ENCODE results near the gene RMND1.
A peak's percentile ranks its signal among the peaks of the same experiment; 100 is the strongest.
"Not testable (repeated sequence)": the region's sequence is repeated elsewhere in the genome, so short reads cannot be mapped to it uniquely, and the experiment has no call there.

RMND1 gene, protein sequence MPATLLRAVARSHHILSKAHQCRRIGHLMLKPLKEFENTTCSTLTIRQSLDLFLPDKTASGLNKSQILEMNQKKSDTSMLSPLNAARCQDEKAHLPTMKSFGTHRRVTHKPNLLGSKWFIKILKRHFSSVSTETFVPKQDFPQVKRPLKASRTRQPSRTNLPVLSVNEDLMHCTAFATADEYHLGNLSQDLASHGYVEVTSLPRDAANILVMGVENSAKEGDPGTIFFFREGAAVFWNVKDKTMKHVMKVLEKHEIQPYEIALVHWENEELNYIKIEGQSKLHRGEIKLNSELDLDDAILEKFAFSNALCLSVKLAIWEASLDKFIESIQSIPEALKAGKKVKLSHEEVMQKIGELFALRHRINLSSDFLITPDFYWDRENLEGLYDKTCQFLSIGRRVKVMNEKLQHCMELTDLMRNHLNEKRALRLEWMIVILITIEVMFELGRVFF
- 9.8 to 22.5 (median 17.5) reads per million in 4 donors for total RNA-seq

DNA sequence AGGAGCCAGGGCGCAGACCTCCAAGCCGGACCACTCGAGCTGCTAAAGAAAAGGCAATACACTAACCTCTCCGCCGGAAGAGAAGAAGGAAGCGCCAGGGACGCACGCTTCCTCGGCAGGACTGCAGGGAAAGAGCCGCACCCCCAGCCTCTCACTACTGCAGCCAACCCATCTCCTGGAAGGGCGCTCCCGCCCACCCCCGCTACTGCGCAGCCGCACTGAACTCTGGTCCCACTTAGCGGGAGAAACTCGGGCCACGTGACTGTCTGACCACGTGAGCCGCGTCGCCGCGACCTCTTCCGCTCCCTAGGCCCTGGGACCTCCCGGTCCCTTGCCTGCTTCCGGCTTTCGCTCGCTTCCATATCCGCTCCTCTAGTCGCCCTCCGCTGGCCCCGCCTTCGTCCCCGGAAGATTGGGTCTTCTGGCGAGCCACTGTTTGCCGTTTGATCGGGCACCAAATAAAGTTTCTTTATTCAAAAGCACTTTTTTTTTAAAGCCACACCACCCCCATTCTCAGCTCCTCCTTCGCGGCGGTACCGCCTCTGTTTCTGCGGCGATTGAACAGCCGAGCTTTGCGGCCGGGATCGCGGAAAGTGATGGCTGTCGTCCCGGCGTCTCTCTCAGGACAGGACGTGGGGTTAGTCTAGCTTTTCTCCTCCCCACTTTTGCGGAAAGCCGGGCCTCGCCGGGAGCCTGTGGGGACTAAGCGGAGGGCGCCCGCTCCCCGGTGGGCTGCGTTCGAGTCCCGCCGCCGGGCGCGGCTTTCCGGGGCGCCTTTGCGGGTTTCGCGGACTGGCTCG, at the start of gene RMND1:
TSS of gene RMND1 (minus strand) at position 177 of the 800 bp plus-strand sequence. CDS start 6,315 bp downstream, outside the sequence.
- peak; percentile 99 to 100 (median 99) for DNase-seq

DNA sequence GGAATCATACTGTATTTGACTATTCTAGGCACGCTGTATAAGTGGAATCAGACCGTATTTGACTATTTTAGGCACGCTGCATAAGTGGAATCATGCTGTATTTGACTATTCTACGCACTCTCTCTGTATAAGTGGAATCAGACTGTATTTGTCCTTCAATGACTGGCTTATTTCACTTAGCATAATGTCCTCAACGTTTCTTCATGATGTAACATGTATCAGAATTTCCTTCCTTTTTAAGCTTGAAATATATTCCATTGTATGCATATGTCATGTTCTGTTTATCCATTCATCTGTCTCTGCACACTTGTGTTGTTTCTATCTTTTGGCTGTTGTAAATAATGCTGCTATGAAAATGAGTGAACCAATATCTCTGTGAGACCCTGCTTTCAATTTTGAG, 47.6 kb upstream of the RMND1 start:
- DNase-seq = no peak

DNA sequence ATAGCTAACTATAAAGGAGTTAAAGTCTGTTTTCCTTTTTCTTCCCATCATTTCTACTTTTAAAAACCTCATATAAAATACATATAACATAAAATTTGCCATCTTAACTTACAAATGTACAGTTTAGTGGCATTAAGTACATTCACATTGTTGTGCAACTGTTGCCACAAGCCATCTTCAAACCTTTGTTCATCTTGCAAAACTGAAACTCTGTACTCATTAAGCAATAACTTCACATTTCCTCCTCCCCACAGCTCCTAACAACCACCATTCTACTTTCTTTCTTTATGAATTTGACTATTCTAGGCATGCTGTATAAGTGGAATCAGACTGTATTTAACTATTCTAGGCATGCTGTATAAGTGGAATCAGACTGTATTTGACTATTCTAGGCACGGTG, 46.4 kb upstream of the RMND1 start:
- peak in 1 of 5 donors; percentile 66 for DNase-seq

DNA sequence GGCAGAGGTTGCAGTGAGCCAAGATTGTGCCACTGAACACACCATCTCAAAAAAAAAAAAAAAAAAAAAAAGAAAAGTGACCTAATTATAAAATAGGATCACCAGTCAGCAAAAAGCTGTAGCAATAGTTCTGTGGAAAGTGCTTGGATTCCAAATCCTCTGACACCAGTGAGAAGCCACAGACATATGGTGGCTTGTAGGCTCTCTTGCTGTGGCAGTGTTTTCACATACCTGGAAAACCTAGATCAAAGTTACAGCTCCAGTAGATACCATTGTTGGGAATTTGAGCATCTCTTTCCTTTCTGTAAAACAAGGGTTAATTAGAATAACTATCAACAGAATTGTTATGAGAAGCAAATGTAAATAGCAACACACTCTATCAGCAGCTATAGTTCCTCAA, 46.0 kb upstream of the RMND1 start:
- DNase-seq = no peak

DNA sequence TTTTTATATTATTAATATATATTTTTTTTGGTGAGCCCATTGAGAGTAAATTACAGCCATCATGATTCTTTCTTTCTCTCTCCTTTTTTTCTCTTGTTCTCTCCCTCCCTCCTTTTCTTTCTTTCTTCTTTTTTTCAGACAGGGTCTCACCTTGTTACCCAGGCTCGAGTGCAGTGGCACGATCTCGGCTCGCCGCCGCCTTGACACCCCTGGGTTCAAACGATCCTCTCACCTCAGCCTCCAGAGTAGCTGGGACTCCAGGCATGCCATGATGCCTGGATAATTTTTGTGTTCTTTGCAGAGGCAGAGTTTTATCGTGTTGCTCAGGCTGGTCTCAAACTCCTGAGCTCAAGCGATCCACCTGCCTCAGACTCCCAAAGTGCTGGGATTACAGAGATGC, 43.5 kb upstream of the RMND1 start:
- no peak for DNase-seq

DNA sequence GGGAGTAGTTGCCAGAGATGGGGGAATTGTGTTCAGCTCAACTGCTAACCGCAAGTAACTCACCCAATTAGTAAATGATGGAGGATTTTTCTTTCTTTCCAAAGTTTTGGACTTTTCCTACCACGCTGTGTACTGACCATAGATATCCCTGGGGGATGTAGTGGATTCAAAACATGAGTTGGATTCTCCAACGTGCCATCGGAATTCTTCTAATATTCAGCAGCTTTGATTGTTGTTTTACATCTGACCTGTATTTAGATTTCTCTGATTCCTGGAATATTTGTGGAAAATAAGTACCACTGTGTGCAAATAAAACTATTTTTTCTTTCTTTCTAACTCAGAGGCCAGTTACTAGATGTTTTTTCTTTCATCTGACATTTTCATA, 43.0 kb upstream of the RMND1 start:
- DNase-seq = no peak

DNA sequence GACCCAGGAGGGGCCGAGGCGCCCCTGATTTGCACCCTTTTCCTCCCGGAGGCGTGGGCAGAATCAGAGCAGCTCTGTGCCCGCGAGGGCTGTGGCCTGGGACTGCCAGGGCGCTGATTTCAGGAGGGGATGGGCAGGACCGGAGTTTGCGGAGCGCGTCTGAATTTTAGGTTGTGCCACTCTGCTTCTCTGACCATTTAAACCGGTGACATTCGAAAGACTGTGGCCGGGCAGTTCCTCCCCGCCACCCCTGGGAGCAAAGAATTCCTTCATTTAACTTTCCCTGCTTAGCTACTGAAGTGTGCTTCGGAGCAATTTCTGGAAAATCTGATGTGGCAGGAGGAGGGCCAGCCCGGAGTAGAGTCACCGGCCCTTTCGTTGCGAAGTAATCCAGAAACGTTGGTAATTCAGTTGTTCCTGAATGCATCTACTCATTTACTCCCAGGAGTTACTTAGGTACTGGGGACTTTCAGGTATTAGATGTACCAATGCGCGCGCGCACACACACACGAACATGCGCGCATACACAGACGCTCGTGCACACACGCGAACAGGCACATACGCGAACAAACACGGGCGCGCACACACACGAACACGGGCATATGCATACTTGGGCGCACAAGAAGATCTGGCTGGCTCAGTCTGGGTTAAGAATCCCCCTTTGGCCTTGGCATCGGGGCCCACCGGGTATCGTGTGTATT, 42.5 kb upstream of the RMND1 start:
- peak in 1 of 5 donors; percentile 66 for DNase-seq

DNA sequence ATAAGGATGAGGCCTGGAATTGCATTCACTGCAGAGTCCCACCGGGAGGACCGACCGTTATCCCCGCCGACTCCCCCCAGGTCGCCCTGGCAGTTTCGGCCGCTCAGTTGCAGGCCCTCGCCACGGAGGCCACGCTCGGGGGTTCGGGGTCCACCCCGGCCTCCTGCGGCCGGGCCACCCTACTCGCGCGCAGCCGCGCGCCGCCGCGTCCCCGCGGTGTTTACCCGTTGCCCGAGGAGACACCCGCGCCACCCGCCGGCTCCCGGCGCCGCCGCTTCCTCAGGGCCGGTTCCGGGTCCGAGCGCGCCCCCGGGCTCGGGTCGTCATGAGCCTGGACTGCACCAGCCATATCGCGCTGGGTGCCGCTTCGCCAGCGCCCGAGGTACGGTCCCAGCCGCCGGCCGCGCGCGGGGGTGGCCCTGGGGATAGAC, 41.9 kb upstream of the RMND1 start, which contains the start of gene CCDC170:
TSS of gene CCDC170 (plus strand) at position 214 of the 431 bp plus-strand sequence. CDS start at position 326, 112 bp downstream.
- peak in 1 of 5 donors; percentile 29 for DNase-seq

DNA sequence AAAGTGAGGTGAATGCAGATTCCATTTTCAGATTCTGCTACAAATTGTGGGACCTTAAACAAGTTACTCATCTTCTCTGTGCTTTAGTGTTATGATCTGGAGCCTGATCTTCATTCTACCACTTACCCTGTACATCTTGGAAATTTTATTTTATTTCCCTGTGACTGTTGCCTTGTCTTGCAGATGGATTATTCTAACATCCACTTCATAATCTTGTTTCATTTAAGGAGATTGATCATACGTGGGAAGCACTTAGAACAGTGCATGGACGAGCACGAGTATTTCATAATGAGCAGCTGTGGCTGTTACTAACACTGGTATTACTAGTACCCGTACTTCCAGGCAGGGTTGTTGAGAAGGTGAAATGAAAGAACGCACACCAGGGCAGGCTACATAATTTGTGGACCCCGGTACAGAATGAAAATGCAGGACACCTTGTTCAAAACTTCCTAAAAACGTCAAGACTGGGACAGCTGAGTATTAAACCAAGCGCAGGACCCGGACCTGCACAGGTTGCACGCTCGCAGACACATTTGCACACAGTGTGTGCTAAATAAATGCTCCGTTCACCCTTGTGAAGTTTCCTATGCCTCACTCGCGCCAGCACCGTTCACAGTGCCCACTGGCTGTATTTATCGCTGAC, 41.4 kb upstream of the RMND1 start:
- DNase-seq = no peak

DNA sequence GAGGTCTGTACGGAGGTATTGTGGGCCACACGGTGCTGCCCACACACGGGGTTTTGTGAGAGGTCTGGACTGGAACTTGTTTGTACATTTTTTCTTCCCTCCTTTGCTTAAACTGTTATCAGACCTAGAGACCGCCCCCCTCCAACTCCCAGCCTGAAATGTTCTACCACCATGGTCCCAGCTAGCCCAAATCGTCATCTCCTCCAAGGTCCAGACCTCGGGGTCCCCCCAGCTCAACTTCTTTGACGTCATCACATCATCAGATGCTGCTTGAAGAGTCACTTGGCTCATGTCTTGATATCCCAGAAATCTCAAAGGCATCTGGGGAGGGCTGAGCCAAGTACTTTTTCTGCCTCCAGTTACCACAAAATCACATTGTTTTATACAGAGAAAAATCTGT, 39.1 kb upstream of the RMND1 start:
- DNase-seq = no peak

DNA sequence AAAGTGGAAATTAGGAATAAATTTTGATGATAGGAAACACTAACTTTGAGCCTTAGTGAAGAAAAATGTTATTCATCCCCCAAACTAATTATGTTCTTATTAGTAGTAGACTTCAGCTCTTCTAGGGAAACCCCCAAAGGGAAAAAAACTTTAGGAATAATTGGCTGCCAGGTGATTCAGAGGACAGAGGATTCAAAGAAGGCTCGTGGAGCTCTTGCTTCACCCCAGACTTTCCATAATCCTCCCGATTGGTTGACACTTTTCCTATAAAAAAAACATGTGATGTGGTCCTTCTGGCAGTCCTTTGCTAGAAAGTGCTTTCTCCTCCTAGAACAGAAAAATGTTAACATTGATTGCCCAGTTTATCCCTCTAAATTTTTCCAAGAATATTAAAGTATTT, 36.3 kb upstream of the RMND1 start:
- DNase-seq = no peak

DNA sequence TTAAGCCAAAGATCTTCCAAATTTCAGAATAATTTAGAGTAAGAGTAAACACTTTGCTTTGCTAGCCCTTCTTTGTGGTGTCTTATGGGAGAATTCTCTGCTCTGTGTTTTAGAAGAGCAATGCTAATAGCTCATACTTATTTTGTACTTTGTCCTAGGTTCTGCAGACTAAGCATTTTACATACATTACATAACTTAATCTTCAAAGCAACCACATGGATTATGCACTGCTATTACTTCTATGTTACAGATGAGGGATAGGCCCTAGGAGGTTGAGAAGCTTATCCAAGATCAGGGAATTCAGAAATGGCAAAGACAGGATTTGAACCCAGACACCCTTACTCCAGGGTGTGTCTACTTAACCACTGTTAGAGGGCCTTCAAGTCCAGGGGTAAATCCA, 32.1 kb upstream of the RMND1 start:
- DNase-seq = no peak

DNA sequence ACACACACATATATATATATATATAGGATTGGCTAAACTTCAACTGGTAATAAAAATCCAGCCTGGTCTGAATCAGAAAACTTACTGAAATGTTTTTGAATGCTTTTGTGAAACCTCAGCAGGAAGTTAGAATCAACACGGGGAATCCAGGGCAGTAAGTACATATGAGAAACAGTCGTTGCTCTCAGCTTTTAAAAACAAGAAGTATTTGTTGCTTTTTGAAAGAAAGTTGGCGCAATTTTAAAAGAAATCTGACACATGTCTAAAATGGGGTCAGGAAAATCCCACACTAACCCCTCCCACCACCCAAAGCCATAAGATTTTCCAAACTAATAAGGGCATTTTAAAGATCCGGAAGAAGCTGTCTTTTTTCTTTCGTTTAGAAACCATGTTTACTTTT, 30.4 kb upstream of the RMND1 start:
- peak in 1 of 5 donors; percentile 52 for DNase-seq

DNA sequence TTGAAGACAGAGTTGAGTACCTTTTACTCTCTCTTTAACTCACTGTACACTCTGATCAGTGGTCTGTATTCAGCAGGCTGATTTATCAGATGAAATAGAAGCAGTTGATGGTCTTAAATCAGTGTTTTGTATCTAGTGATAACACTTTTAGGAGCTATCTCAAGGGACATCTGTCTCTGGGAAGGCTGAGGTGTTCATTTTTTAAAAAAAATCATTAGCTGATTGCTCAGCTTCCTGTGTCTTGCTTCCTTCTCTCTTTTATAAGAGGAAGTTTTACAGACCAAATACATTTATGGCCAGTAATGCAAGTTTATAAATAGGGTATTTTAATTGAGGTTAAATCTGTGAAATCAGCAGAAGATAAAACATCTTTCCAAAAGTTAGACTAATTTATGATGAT, 29.9 kb upstream of the RMND1 start:
- DNase-seq = peak in 1 of 5 donors; percentile 13

DNA sequence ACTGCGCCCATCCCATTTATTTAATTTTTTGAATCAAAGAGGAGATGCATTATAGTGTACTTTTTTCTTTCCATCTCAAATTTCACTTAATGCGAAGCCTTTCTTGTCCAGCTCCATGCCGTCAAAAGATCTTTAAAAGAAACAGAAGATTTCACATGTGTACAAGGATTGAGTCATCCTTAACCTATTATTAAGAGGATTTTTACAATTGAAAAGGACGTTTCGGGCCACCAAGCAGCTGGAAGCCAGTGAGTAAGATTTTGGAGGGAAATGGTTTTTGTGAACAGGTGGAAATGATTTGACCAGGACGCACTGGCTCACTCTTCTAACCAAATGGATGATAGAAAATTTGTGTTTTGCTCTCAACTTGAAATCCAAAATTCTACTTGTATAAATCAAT, 26.7 kb upstream of the RMND1 start:
- DNase-seq = no peak

DNA sequence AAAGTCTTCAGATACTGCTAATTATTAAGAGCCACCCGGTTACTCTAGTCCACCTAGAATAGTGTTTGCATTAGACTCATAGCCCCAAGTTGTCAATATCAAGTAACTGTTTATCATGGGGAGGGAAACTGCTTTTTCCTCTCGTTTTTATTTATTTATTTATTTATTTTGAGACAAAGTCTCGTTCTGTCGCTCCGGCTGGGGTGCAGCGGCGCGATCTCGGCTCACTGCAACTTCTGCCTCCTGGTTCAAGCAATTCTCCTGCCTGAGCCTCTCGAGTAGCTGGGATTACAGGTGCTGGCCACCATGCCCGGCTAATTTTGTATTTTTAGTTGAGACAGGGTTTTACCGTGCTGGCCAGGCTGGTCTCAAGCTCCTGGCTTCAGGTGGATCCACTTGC, 25.8 kb upstream of the RMND1 start:
- DNase-seq = no peak

DNA sequence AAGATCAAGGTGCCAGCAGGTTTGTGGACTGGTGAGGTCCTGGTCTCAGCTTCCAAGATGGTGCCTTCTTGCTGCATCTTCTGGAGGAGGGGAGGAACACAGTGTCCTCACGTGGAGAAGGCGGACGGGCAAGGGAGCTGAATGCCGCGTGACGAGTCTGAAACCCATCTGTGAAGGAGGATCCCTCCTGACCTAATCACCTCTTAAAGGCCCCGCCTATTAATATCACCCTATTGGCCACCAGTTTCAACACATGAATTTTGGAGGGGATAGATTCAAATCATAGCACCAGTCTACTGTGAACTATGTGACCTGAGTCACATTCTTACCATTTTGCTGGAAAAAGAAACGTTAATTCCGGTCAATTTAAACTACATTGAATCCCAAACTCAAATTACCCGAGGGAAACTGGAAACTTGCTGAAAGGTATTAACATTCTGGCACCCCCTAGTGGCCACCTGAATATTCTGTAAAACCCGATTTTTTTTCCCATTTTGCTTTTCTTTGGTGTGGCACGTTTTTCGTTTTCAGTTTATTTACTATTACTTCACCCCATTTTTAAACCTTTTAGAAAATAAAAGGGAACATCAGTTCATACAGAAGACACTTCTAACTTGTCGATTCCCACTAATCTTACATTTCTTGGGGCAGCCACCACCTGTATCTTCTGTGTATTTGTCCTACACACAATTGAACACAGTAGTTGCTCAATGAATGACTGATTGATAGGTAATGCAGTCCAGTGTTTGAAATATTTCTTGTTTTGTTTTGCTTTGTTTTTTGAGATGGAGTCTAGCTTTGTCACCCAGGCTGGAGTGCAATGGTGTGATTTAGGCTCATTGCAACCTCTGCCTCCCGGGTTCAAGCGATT, 24.0 kb upstream of the RMND1 start:
- DNase-seq = peak in 4 of 5 donors; percentile 12 to 42 (median 26)

DNA sequence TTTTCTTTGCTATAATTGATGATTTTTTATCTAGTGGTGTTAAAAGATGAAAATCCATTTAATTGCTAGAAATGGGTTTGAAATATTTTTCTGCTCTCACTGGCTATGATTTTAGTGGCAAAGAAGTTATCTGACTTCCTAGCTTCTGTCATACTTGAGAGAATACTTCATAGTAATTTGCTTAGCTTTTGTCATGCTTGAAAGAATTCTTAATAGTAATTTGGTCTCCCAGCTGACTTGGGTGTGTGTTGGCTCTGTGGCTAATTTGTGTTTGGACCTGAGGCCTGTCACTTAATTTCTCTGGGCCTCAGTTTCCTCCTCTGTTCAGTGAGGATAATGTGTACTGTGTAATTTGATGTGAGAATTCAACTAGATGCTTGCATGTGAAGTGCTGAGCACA, 12.8 kb upstream of the RMND1 start:
- DNase-seq = no peak

DNA sequence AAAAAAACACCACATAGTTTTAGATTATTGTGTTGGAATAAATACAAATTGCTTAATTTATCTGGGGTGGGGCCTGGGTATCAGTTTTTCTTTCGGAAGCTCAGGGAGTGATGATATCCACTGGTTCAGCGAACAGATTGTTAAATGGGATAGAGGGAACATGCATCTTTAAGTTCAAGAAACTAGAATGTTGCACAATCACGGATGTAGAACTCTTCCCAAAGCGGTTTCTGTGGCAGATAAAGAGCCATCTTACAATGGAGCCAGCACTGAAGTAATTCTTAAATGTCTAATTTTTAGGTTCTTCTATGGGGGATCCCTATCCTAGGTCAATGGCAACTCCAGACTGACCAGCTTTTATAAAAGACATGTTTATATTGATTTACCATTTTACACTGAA, 9.7 kb upstream of the RMND1 start:
- DNase-seq = no peak

DNA sequence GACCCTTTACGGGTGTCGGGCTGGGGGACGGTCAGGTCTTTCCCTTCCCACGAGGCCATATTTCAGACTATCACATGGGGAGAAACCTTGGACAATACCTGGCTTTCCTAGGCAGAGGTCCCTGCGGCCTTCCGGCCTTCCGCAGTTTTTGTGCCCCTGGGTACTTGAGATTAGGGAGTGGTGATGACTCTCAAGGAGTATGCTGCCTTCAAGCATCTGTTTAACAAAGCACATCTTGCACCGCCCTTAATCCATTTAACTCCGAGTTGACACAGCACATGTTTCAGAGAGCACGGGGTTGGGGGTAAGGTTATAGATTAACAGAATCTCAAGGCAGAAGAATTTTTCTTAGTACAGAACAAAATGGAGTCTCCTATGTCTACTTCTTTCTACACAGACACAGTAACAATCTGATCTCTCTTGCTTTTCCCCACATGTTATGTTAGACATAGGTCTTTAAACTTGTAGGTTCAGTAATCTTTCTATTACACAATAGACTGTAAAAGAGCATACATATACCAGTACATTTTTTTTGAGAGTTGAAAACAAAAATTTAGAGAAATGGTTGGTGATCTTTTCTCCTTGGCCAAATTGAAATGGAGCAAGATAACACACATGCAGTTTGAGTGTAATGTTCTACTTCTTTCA, 3.9 kb upstream of the RMND1 start:
- not testable (repeated sequence) for DNase-seq
